ENCODE measurements around the gene PELI2. TPM values are rescaled to one million over a fixed set of nuclear protein-coding genes. Genes with fewer than 3 reads are reported as not detected.

Gene PELI2
- total and polyA plus RNA-seq, 2 of the 4 experiments (the other 2 are of a cell fraction): 6.0 to 36.7 TPM

GRCh38 chr14:56142314-56142713 lies 24.1 kb downstream of the PELI2 start:
- WGBS, 2 experiments (ENCODE audit: extremely low coverage in 2 of 2, insufficient read length in 1 of 2): no CpG with 5 or more reads among the region's 4 CpGs
- CTCF ChIA-PET: no interaction called here
- Histone ChIP-seq H2AK5ac (ENCODE audit: low read depth, low read length) (no peak overlapping the region), H3K18ac (ENCODE audit: low read depth, low read length) (no peak overlapping the region), H2AK9ac (replicated peaks; ENCODE audit: low read depth, low read length, poor library complexity) (no peak overlapping the region), H3K14ac (replicated peaks; ENCODE audit: low read depth, low read length) (no peak overlapping the region), H3K4me3 (ENCODE audit: insufficient read depth, low read depth, low read length) (no peak overlapping the region), H3K4ac (ENCODE audit: low read depth, low read length) (no peak overlapping the region), H3K9me3 (ENCODE audit: control insufficient read depth, insufficient read depth, low read length) (no peaks in the 10 kb centered on the region), H4K20me1 (ENCODE audit: insufficient read depth, low read length) (peaks cover 27% of the 10 kb centered on the region), H2BK5ac (ENCODE audit: low read depth, low read length, poor library complexity, severe bottlenecking) (no peak overlapping the region), H2BK120ac (ENCODE audit: low read depth, low read length) (no peak overlapping the region), H3K79me1 (ENCODE audit: low read depth in 1 of 2, low read length in 2 of 2) (peaks cover 31 to 56% of the 10 kb centered on the region in 2 experiments), H3K9me1 (ENCODE audit: insufficient read depth, low read length) (peaks cover 13% of the 10 kb centered on the region), H3K56ac (ENCODE audit: extremely low read depth, insufficient read depth, low read length) (no peak overlapping the region), H3K27me3 (ENCODE audit: control insufficient read depth, insufficient read depth, low read length) (no peaks in the 10 kb centered on the region), H3K36me3 (ENCODE audit: control insufficient read depth, insufficient read depth, low read length) (no peaks in the 10 kb centered on the region), H2AFZ (replicated peaks; ENCODE audit: low read length, poor library complexity) (no peak overlapping the region), H3K27ac (ENCODE audit: insufficient read depth, low read length) (no peak overlapping the region), H3K4me2 (ENCODE audit: low read depth, low read length) (no peak overlapping the region), H2BK20ac (ENCODE audit: low read depth, low read length) (no peak overlapping the region), H3K9ac (ENCODE audit: low read depth, low read length) (no peak overlapping the region), H4K5ac (ENCODE audit: low read depth, low read length) (no peak overlapping the region), H4K8ac (ENCODE audit: low read depth in 2 of 2, low read length in 2 of 2) (no peak overlapping the region), H2BK15ac (ENCODE audit: low read depth, low read length) (no peak overlapping the region), H4K91ac (ENCODE audit: insufficient read depth, low read depth, low read length) (no peak overlapping the region), H3K23ac (ENCODE audit: low read depth, low read length) (no peak overlapping the region), H3K4me1 (ENCODE audit: control insufficient read depth, insufficient read depth, low read length) (peaks cover 5% of the 10 kb centered on the region)
- in situ Hi-C loops (cut with MboI; ENCODE audit: low sequenced_read_pairs): no loop called here
- intact Hi-C loops (cut with micrococcal nuclease): no loop called here
- TF ChIP-seq CHD1 (IDR thresholded peaks at IDR 0.05; ENCODE audit: low read depth, low read length): no peak
- no peak for TF ChIP-seq POLR2A (IDR thresholded peaks at IDR 0.05; ENCODE audit: low read depth, low read length)
- TF ChIP-seq CTCF (conservative IDR thresholded peaks at IDR 0.05; ENCODE audit: low read depth, low read length): no peak
- TF ChIP-seq RFX5 (IDR thresholded peaks at IDR 0.05; ENCODE audit: low read depth, low read length): no peak
- no peak for TF ChIP-seq NFE2L2 (IDR thresholded peaks at IDR 0.05; ENCODE audit: low read depth, low read length)
- TF ChIP-seq SMC3 (IDR thresholded peaks at IDR 0.05; ENCODE audit: low read depth, low read length): no peak
- TF ChIP-seq MAFK (IDR thresholded peaks at IDR 0.05; ENCODE audit: low read depth, low read length): no peak
- TF ChIP-seq MAZ (IDR thresholded peaks at IDR 0.05; ENCODE audit: borderline replicate concordance, low read depth, low read length): no peak
- TF ChIP-seq ELK1 (IDR thresholded peaks at IDR 0.05; ENCODE audit: borderline replicate concordance, low read depth, low read length): no peak
- no peak for TF ChIP-seq RAD21 (IDR thresholded peaks at IDR 0.05; ENCODE audit: low read length)
- dilution Hi-C loops (cut with HindIII; ENCODE audit: low sequenced_read_pairs, unreplicated experiment): no loop called here
- BruUV-seq (replicated peaks): no TSS peak
- POLR2A ChIA-PET (ENCODE audit: unreplicated experiment): no interaction called here
- ATAC-seq (ENCODE audit: low read depth): no peak
- DNase-seq: no peak
